Central memory CD4-positive, alpha-beta T cell (primary cell): ENCODE data around the gene BORCS6.
"Not testable (repeated sequence)": the region's sequence is repeated elsewhere in the genome, so short reads cannot be mapped to it uniquely, and the experiment has no call there.

Source experiments
- DNase-seq: peaks from one replicate; pipeline ENCODE4 v3.0.0; 2022
- total RNA-seq, 3 experiments: gene quantifications; one replicate each; lab custom pipeline; 2026; lab: John Stamatoyannopoulos, UW

Gene BORCS6
- 9.3 to 29.1 (median 18.1) reads per million in 3 experiments for total RNA-seq

- DNase-seq = peak; percentile 96
Measured at GRCh38 chr17:8189711-8190477, at the start of gene BORCS6. Gene BORCS6 (minus strand): TSS chr17:8190180. CDS start chr17:8190140, 40 bp downstream.

GRCh38 chr17:8237886-8238285, 47.9 kb upstream of the BORCS6 start:
- DNase-seq = no peak

GRCh38 chr17:8237175-8237574, 47.2 kb upstream of the BORCS6 start:
- DNase-seq = no peak

GRCh38 chr17:8235676-8236075, 45.7 kb upstream of the BORCS6 start:
- no peak for DNase-seq

GRCh38 chr17:8234361-8235270, 44.6 kb upstream of the BORCS6 start:
- DNase-seq = no peak

GRCh38 chr17:8231701-8232100, 41.7 kb upstream of the BORCS6 start:
- DNase-seq = no peak

- no peak for DNase-seq
Measured at GRCh38 chr17:8227238-8227581, 37.2 kb upstream of the BORCS6 start.

- DNase-seq = no peak
Measured at GRCh38 chr17:8226536-8227237, 36.7 kb upstream of the BORCS6 start.

- DNase-seq = peak; percentile 78
Measured at GRCh38 chr17:8225813-8226535, 36.0 kb upstream of the BORCS6 start.

- no peak for DNase-seq
Measured at GRCh38 chr17:8224891-8225812, 35.2 kb upstream of the BORCS6 start.

GRCh38 chr17:8223356-8224126, 33.6 kb upstream of the BORCS6 start:
- no peak for DNase-seq

- DNase-seq = peak; percentile 89
Measured at GRCh38 chr17:8222630-8223355, 32.8 kb upstream of the BORCS6 start.

GRCh38 chr17:8222380-8222629, 32.3 kb upstream of the BORCS6 start:
- no peak for DNase-seq

GRCh38 chr17:8221663-8222379, 31.8 kb upstream of the BORCS6 start:
- peak; percentile 92 for DNase-seq

- DNase-seq = peak; percentile 79
Measured at GRCh38 chr17:8220783-8221662, 31.0 kb upstream of the BORCS6 start.

GRCh38 chr17:8214000-8214399, 24.0 kb upstream of the BORCS6 start:
- DNase-seq = not testable (repeated sequence)

GRCh38 chr17:8212312-8213180, 22.6 kb upstream of the BORCS6 start:
- DNase-seq = no peak
